Measurements from ENCODE around the gene PLEKHF1. TPM values are rescaled to one million over a fixed set of nuclear protein-coding genes. Genes with fewer than 3 reads are reported as not detected.

Gene PLEKHF1
- total RNA-seq, 4 donors from 2014 or later, result 13.1 to 18.1 (median 17.2) TPM

Other genes starting within 250 kb of the PLEKHF1 start
- not detected for gene VSTM2B, start 139.5 kb upstream of the PLEKHF1 start, total RNA-seq
- gene POP4, start 59.2 kb upstream of the PLEKHF1 start, total RNA-seq, result 10 to 100 TPM; 33.6 to 53.4 (median 46.4) TPM
- 10 to 100 TPM; 20.6 to 32.3 (median 26.0) TPM for gene C19orf12, start 49.8 kb downstream of the PLEKHF1 start, total RNA-seq
- gene CCNE1, start 146.5 kb downstream of the PLEKHF1 start, total RNA-seq, result 10 to 100 TPM in 3 of 4 donors, 1 to 10 TPM in 1; 9.1 to 15.6 (median 13.0) TPM

Data from lower leg skin (tissue), 4 donors.